ENCODE data around the gene TP53RK. TPM values are rescaled to one million over a fixed set of nuclear protein-coding genes. Genes with fewer than 3 reads are reported as not detected.

The TP53RK gene
- 10 to 100 TPM; 23.4 to 25.8 TPM for total RNA-seq
- 20.9 TPM for polyA plus RNA-seq (ENCODE audit: insufficient read depth, low read depth, low replicate concordance)
- long read RNA-seq, donor 1, transcript TP53RK-202 (2 exons, 3,515 nt), result major isoform, 29 of 45 reads
- long read RNA-seq, donor 1, partial matches to known transcripts, result 15 of 45 reads
- long read RNA-seq, donor 1, other reads (novel, unspliced or antisense), result 0 of 45 reads
- long read RNA-seq, donor 2, transcript TP53RK-202 (2 exons, 3,515 nt), result major isoform, 19 of 21 reads
- long read RNA-seq, donor 2, partial matches to known transcripts, result 0 of 21 reads
- long read RNA-seq, donor 2, other reads (novel, unspliced or antisense), result 0 of 21 reads

DNA sequence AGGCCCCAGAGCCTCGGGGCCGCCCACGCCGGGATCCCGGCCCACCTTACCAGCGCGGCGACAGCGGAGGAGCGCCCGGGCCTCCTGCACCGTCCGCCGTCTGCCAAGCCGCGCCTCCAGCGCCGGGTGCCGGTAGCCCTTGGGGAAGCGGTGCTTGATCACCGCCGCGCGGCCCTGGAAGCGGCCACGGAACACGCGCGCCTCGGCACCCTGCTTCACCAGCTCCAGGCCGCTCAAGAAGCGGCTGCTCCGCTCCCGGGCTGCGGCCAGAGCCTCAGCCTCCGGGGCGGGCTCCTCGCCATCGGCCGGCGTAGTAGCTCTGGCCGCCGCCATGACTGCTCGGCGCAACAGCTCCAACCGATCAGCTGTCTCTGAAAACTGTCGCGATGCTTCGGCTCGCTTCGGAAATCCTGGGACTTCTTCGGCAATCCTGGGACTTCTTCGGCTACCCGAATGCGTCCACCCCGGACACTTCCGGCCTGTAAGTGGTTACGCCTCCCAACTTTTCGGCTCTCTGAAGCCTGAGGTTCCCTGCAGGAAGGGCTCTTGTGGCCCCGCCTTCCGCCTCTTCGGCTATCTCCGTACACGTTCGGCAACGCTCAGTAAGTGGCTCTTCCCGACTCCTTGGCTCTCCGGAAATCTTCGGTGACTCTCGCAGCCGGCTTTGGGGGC lies at the start of gene TP53RK:
TSS of gene TP53RK (minus strand) at position 363 of the 672 bp plus-strand sequence. CDS start at position 333, 30 bp downstream.
- Histone ChIP-seq H3K9me3 (no peaks in the 10 kb centered on the region), H3K4me1 (peaks cover 11% of the 10 kb centered on the region), H3K27ac (peak within 1 kb of the TSS; percentile 85 to 94), H3K4me3 (peak within 1 kb of the TSS; percentile 88 to 95), H3K36me3 (ENCODE audit: low read depth, missing control alignments) (no peaks in the 10 kb centered on the region), H3K27me3 (no peaks in the 10 kb centered on the region)
- peak; percentile 100 for DNase-seq
- WGBS, 2 donors, result 0% methylated on average over 15 to 65 of the region's 71 CpGs
- TF ChIP-seq, protein P1, sequence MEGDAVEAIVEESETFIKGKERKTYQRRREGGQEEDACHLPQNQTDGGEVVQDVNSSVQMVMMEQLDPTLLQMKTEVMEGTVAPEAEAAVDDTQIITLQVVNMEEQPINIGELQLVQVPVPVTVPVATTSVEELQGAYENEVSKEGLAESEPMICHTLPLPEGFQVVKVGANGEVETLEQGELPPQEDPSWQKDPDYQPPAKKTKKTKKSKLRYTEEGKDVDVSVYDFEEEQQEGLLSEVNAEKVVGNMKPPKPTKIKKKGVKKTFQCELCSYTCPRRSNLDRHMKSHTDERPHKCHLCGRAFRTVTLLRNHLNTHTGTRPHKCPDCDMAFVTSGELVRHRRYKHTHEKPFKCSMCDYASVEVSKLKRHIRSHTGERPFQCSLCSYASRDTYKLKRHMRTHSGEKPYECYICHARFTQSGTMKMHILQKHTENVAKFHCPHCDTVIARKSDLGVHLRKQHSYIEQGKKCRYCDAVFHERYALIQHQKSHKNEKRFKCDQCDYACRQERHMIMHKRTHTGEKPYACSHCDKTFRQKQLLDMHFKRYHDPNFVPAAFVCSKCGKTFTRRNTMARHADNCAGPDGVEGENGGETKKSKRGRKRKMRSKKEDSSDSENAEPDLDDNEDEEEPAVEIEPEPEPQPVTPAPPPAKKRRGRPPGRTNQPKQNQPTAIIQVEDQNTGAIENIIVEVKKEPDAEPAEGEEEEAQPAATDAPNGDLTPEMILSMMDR (IDR thresholded peaks at IDR 0.05), result peak; percentile 10 to 47 (median 46)
- peak; percentile 59 for TF ChIP-seq POLR2A (IDR thresholded peaks at IDR 0.05)
- intact Hi-C loops (cut with DNase I; ENCODE audit: low total_unique reads), result no loop called here

DNA sequence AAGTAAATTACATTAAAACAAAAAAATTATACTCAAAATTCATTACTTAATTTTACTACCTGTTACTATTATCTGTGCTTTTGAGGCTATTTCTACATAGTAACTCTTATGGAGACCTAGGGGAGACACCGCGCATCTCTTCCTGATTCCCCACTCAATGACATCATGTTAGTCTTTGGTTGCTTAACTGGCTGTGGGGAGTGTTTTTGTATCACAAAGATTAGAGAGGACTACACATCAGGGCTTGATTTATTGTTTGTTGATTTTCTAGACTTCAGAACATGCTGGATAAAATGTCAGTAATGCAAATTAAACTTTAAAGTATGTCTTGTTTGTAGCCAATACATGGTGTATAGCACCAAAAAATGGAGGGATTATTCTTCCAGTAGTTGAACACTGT lies 46.2 kb upstream of the TP53RK start:
- Histone ChIP-seq H3K4me3 (no peak overlapping the region), H3K9me3 (no peaks in the 10 kb centered on the region), H3K36me3 (ENCODE audit: low read depth, missing control alignments) (no peaks in the 10 kb centered on the region), H3K27ac (no peak overlapping the region), H3K4me1 (no peaks in the 10 kb centered on the region), H3K27me3 (no peaks in the 10 kb centered on the region)
- intact Hi-C loops (cut with DNase I; ENCODE audit: low total_unique reads), result no loop called here
- TF ChIP-seq POLR2A (IDR thresholded peaks at IDR 0.05), result no peak
- TF ChIP-seq, protein P1 (IDR thresholded peaks at IDR 0.05), result no peak
- no peak for DNase-seq
- WGBS, 2 donors, result 90 to 98% methylated on average over 2 of the region's 2 CpGs

DNA sequence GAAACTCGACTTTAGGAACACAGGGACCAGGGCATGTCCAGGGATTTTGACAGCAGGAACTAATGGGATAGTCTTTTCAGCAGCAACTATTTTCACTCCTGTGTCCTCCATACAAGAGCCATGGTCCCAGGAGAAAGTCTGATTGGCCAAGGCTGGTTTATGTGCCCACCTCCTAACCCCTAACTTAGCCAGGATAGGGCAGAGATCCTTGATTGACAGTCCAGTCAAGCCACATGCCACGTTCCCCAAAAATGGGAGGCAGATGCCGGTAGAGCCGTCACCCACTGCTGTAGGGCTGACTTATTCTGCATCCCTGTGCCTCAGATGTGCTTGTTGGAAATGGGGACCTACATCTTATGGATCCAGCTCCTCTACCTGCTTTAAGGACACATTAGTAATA lies 42.5 kb upstream of the TP53RK start:
- no peaks in the 10 kb centered on the region for H3K9me3 ChIP-seq
- H3K27ac ChIP-seq, result no peak overlapping the region
- H3K36me3 ChIP-seq (ENCODE audit: low read depth, missing control alignments), result no peaks in the 10 kb centered on the region
- H3K27me3 ChIP-seq, result no peaks in the 10 kb centered on the region
- no peak overlapping the region for H3K4me3 ChIP-seq
- TF ChIP-seq POLR2A (IDR thresholded peaks at IDR 0.05), result no peak
- TF ChIP-seq, protein P1 (IDR thresholded peaks at IDR 0.05), result no peak
- DNase-seq, result peak; percentile 53
- intact Hi-C loops (cut with DNase I; ENCODE audit: low total_unique reads), result no loop called here
- H3K4me1 ChIP-seq, result no peaks in the 10 kb centered on the region
- 53 to 81% methylated on average over 4 of the region's 4 CpGs for WGBS, 2 donors

DNA sequence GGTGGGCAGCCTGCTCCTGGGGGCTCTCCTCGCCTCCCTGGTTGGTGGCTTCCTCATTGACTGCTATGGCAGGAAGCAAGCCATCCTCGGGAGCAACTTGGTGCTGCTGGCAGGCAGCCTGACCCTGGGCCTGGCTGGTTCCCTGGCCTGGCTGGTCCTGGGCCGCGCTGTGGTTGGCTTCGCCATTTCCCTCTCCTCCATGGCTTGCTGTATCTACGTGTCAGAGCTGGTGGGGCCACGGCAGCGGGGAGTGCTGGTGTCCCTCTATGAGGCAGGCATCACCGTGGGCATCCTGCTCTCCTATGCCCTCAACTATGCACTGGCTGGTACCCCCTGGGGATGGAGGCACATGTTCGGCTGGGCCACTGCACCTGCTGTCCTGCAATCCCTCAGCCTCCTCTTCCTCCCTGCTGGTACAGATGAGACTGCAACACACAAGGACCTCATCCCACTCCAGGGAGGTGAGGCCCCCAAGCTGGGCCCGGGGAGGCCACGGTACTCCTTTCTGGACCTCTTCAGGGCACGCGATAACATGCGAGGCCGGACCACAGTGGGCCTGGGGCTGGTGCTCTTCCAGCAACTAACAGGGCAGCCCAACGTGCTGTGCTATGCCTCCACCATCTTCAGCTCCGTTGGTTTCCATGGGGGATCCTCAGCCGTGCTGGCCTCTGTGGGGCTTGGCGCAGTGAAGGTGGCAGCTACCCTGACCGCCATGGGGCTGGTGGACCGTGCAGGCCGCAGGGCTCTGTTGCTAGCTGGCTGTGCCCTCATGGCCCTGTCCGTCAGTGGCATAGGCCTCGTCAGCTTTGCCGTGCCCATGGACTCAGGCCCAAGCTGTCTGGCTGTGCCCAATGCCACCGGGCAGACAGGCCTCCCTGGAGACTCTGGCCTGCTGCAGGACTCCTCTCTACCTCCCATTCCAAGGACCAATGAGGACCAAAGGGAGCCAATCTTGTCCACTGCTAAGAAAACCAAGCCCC lies 36.2 kb upstream of the TP53RK start:
- no peaks in the 10 kb centered on the region for H3K27me3 ChIP-seq
- intact Hi-C loops (cut with DNase I; ENCODE audit: low total_unique reads), result no loop called here
- TF ChIP-seq, protein P1 (IDR thresholded peaks at IDR 0.05), result no peak
- no peak for TF ChIP-seq POLR2A (IDR thresholded peaks at IDR 0.05)
- no peak overlapping the region for H3K4me3 ChIP-seq
- no peak for DNase-seq
- no peak overlapping the region for H3K27ac ChIP-seq
- H3K36me3 ChIP-seq (ENCODE audit: low read depth, missing control alignments), result no peaks in the 10 kb centered on the region
- 96 to 97% methylated on average over 14 to 27 of the region's 27 CpGs for WGBS, 2 donors
- H3K9me3 ChIP-seq, result no peaks in the 10 kb centered on the region
- H3K4me1 ChIP-seq, result no peaks in the 10 kb centered on the region

Data from testis (tissue), 5 donors.